D721Med (cell line): ENCODE measurements around the gene NAP1L1.

Experiments used
- DNase-seq: peaks from one replicate; pipeline ENCODE4 v3.0.0; 2011; ENCODE audit warnings: low spot score; ENCODE audit not compliant: insufficient read length
- FAIRE-seq: peaks from 2 replicates; lab custom pipeline; 2011; peaks lifted over from hg19 to GRCh38; lab: Jason Lieb, UNC
- CTCF ChIP-seq: IDR thresholded peaks from 2 replicates; pipeline ENCODE4 v1.5.1; 2012; ENCODE audit warnings: mild to moderate bottlenecking, control low read depth; ENCODE audit not compliant: insufficient read depth; ENCODE audit errors: missing control alignments

The NAP1L1 gene

DNA sequence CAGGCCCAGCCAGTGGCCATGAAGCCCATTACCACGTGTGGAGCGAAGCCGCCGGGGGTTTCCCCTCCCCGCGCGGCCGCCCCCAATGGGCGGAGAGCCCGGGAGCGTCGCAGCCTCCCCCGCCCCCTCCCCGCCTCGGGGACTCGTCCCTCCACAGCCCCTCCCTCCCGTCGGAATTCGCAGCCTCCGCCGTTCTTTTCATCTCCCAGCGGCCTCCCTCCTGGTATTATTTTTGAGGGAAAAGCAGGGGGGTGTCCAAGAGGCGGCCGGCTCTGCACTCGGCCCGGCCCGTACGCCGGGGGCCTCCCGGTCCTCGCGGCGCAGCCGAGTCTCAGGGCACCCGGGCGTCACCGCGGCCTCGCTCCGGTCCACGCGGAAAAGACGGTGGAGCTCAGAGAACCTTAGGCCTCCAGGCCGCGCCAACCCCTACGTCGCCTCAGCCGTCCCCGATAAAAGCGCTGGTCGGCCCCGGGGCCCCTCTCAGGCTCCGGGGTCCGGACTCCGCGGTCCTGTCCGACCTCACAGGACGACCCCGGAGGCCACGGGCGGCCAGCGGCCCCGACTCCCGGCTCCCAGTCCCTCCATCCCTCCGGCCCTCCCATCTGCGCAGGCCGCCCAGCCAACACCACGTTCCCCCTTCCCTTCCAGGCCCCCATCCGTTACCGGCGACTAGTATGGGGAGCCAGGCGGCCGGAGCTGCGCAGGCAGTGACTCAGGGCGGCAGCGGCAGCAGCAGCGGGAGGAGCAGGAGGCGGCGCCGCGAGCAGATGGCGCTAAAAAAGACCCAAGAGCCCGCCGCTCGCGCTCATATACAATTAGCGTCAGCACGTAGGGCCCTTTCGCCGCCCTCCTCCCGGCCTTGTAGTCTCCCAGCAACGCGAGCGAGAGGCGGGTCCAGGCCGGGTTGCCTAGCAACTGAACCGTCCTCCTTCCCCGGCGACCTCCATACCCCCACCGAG is at the start of gene NAP1L1:
NAP1L1 (minus strand) TSS at position 782 of the 959 bp plus-strand sequence. CDS start 10,466 bp downstream, outside the sequence.
- FAIRE-seq = no peak
- TF ChIP-seq CTCF = no peak

DNA sequence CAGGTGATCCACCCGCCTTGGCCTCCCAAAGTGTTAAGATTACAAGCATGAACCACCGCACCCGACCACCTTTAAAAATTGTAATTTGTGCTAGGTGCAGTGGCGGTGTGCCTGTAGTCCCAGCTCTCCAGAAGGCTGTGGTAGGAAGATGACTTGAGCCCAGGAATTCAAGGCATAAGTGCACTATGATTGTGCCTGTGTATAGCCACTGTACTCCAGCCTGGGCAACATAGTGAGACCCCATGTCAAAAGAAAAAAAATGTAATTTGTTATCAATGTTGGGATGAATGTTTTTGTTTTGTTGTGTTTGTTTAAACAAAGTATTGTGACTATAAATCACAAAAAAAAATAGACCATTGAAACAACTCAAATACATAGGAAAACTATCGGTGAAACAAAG is 43.1 kb upstream of the NAP1L1 start:
- FAIRE-seq (no peak), DNase-seq (no peak)
- no peak for TF ChIP-seq CTCF

More for the DNA sequence above, at the start of gene NAP1L1:
- peak; percentile 78 for DNase-seq

DNA sequence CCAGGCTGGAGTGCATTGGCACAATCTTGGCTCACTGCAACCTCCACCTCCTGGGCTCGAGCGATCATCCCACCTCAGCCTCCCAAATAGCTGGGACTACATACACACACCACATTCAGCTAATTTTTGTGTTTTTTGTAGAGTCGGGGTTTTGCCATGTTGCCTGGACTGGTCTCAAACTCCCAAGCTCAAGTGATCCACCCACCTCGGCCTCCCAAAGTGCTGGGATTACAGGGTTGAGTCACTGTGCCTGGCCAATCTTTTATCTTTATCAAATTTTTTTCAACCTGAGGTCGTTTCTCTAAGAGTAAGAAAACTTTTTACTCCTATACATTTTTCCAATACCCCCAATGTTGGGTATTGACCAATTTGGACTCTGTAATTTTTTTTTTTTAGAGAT is 40.0 kb upstream of the NAP1L1 start:
- DNase-seq (no peak), FAIRE-seq (no peak)
- no peak for TF ChIP-seq CTCF

GRCh38 chr12:76123259-76124212 is 39.1 kb upstream of the NAP1L1 start:
- FAIRE-seq (no peak), DNase-seq (no peak)
- TF ChIP-seq CTCF = no peak

DNA sequence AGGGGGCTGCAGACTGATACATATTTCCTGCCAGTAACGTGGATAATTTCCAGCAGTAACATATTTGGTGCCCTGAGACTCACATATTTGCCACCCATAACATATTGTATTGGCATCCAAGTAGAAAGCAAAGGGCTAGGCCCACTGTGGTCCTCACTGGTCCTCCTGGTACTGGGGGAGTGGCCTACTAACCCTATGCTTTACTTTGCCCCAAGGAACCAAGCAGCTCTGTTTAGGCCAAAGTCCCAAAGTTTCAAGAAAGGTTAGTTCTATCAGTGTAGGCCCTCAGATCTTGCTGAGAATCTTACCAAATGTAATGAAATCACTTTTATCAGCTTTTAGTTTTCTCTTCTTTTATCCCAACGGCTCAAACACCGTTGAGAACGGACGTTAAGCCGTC is 35.4 kb upstream of the NAP1L1 start:
- FAIRE-seq = no peak
- TF ChIP-seq CTCF = no peak

DNA sequence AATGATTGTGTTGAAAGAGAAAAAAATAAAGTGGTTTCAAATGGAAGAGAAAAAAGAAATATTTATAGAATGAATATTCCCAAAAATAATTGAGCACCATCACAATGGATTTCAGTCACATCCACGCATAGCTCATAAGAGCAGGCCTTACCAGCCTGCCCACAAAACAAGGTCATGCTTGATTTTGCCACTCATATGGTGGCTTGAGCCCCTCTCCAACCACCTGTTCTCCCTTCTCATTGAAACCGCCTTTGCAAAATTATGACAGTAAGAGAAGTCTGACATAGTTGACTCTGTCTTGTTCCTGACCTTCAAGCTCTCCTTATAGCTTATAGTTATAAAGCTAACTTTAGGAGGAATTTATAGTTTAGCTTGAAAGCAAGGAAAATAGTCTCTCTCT is 33.3 kb upstream of the NAP1L1 start:
- no peak for TF ChIP-seq CTCF
- no peak for DNase-seq
- FAIRE-seq = no peak

More for the DNA sequence above, 35.4 kb upstream of the NAP1L1 start:
- DNase-seq = no peak
